Stomach (tissue), 9 donors: Measurements from ENCODE around the gene FSD1. TPM values are rescaled to one million over a fixed set of nuclear protein-coding genes. Genes with fewer than 3 reads are reported as not detected.
"Not testable (repeated sequence)": the region's sequence is repeated elsewhere in the genome, so short reads cannot be mapped to it uniquely, and the experiment has no call there.

Experiments used
- DNase-seq, 2 donors: peaks; one replicate each; pipeline versions ENCODE4 v3.0.0 to v3.0.0-alpha.2; 2013 to 2019
- H3K27ac ChIP-seq, 5 donors: fragments of 200-600 bp in 4 of 5; sonication (generic) in 4 of 5; one replicate each; pipeline ENCODE4 v1.5.1; 2013 to 2019; ENCODE audit warnings: mild to moderate bottlenecking in 1 of 5, moderate library complexity in 1 of 5
- H3K27me3 ChIP-seq, 3 donors: fragments of 200-600 bp; sonication (generic); one replicate each; pipeline ENCODE4 v1.5.1; 2017 to 2019; ENCODE audit warnings: mixed run types in 1 of 3
- H3K36me3 ChIP-seq, 4 donors: fragments of 200-600 bp; sonication (generic); 1 replicate in 3 of 4; 2 replicates in 1 of 4; pipeline ENCODE4 v1.5.1; 2016 to 2019
- H3K4me1 ChIP-seq, 4 donors: fragments of 200-600 bp; sonication (generic); one replicate each; pipeline ENCODE4 v1.5.1; 2016 to 2019
- H3K4me3 ChIP-seq, 4 donors: fragments of 200-600 bp; sonication (generic) in 3 of 4; one replicate each; pipeline ENCODE4 v1.5.1; 2016 to 2019; ENCODE audit warnings: mild to moderate bottlenecking in 1 of 4
- H3K9me3 ChIP-seq, 4 donors: fragments of 200-600 bp; sonication (generic); one replicate each; pipeline ENCODE4 v1.5.1; 2016 to 2019
- EP300 ChIP-seq: sonication (generic); formaldehyde crosslinking; IDR thresholded peaks from one replicate; pipeline ENCODE4 v1.6.1; 2017; ENCODE audit warnings: antibody characterized with exemption
- POLR2A ChIP-seq, 4 donors: fragments of 450-650 bp; IDR thresholded peaks; one replicate each; pipeline ENCODE4 v1.6.1; 2016; ENCODE audit warnings: antibody characterized with exemption in 4 of 4, control low read depth in 2 of 4, mild to moderate bottlenecking in 1 of 4, moderate library complexity in 1 of 4
- POLR2AphosphoS5 ChIP-seq, 3 donors: sonication (generic); formaldehyde crosslinking; IDR thresholded peaks; one replicate each; pipeline ENCODE4 v1.6.1; 2016; ENCODE audit warnings: antibody characterized with exemption in 3 of 3
- WGBS, 5 donors: extraction: QIAGEN DNeasy Blood & Tissue Kit in 3 of 5; methylation state at CpG; one replicate each; pipeline versions ENCODE4 v1.1.5 to v1.1.7; 2013 to 2018; 5-methylcytosine and 5-hydroxymethylcytosine counted together
- intact Hi-C: fragments of 100-400 bp; cut with DNase I; formaldehyde crosslinking; loops from one replicate; pipeline ENCODE4 v1.15.1; 2023; ENCODE audit warnings: low total_unique reads
- polyA plus RNA-seq, 3 donors: library from polyadenylated mRNA; stranded (reverse); fragments of 200-250 nt; gene quantifications; one replicate each; pipeline ENCODE4 v1.2.3, GENCODE V29; 2013
- total RNA-seq, 5 donors: library from RNA; depleted of rRNA; stranded (reverse); fragments of >200 nt; gene quantifications; one replicate each; pipeline versions ENCODE4 v1.1.0 to v1.2.3, GENCODE V29; 2014 to 2016
- TF ChIP-seq, protein P1 (sequence below), 7 experiments: fragments of 450-650 bp in 4 of 7; fragments of 200-600 bp in 3 of 7; sonication (generic) in 3 of 7; IDR thresholded peaks; one replicate each; pipeline ENCODE4 v1.5.1; 2016 to 2019; ENCODE audit warnings: antibody characterized with exemption in 7 of 7, control low read depth in 2 of 7, mild to moderate bottlenecking in 1 of 7
- donor health status: healthy with polysubstance abuse.
- donor health status: Bipolar disorder and iron deficiency.
- donor health status: healthy.

FSD1 gene
- total and polyA plus RNA-seq, 8 donors = 0.31 to 12.5 (median 1.3) TPM; not detected in 3

DNA sequence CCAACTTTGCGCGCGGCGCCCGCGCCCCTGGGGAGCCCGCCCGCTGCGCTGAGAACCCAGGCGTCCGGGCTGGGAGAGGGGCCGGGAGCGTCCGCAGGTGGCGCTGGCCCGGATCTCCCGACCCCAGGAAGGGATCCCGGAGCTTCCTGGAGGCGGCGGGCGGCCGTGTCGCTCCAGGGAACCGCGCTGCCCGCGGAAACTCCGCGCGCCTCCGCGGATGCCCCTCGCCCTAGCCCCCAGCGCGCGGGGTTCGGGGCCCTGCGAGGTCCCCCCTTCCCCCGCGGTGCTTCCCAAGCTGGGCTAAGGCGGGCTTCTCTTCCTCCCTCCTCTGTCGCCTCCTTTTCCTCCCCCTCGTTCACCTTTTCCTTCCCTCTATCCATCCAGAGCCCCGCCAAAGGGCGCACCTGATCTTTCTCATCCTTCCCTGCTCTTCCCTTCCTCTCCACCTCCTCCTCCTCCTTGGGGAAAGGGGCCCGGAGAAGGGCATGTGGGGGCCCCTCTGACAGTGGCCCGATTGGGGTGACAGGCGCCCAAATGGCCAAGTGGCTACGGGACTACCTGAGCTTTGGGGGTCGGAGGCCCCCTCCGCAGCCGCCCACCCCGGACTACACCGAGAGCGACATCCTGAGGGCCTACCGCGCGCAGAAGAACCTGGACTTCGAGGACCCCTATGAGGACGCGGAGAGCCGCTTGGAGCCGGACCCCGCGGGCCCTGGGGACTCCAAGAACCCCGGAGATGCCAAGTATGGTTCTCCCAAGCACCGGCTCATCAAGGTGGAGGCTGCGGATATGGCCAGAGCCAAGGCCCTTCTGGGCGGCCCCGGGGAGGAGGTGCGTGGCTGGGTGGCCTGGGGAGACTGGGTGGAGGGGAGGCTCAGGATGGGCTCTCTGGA, 24.6 kb upstream of the FSD1 start:
- peak overlapping the region; percentile 15 to 49 (median 30) for H3K4me3 ChIP-seq
- H3K9me3 ChIP-seq = no peaks in the 10 kb centered on the region
- intact Hi-C loops = no loop called here
- no peak for DNase-seq
- no peaks in the 10 kb centered on the region for H3K36me3 ChIP-seq
- TF ChIP-seq POLR2A (IDR thresholded peaks at IDR 0.05) (no peak), EP300 (no peak), POLR2AphosphoS5 (IDR thresholded peaks at IDR 0.05) (no peak)
- TF ChIP-seq, protein P1, sequence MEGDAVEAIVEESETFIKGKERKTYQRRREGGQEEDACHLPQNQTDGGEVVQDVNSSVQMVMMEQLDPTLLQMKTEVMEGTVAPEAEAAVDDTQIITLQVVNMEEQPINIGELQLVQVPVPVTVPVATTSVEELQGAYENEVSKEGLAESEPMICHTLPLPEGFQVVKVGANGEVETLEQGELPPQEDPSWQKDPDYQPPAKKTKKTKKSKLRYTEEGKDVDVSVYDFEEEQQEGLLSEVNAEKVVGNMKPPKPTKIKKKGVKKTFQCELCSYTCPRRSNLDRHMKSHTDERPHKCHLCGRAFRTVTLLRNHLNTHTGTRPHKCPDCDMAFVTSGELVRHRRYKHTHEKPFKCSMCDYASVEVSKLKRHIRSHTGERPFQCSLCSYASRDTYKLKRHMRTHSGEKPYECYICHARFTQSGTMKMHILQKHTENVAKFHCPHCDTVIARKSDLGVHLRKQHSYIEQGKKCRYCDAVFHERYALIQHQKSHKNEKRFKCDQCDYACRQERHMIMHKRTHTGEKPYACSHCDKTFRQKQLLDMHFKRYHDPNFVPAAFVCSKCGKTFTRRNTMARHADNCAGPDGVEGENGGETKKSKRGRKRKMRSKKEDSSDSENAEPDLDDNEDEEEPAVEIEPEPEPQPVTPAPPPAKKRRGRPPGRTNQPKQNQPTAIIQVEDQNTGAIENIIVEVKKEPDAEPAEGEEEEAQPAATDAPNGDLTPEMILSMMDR (IDR thresholded peaks at IDR 0.05) = no peak
- 4 to 6% (median 5%) methylated on average over 30 to 71 of the region's 71 CpGs for WGBS, 5 donors
- H3K27me3 ChIP-seq = peaks cover 15 to 78% (median 41%) of the 10 kb centered on the region in 3 donors
- peaks cover 11 to 31% (median 16%) of the 10 kb centered on the region in 4 donors for H3K4me1 ChIP-seq
- no peak overlapping the region for H3K27ac ChIP-seq

DNA sequence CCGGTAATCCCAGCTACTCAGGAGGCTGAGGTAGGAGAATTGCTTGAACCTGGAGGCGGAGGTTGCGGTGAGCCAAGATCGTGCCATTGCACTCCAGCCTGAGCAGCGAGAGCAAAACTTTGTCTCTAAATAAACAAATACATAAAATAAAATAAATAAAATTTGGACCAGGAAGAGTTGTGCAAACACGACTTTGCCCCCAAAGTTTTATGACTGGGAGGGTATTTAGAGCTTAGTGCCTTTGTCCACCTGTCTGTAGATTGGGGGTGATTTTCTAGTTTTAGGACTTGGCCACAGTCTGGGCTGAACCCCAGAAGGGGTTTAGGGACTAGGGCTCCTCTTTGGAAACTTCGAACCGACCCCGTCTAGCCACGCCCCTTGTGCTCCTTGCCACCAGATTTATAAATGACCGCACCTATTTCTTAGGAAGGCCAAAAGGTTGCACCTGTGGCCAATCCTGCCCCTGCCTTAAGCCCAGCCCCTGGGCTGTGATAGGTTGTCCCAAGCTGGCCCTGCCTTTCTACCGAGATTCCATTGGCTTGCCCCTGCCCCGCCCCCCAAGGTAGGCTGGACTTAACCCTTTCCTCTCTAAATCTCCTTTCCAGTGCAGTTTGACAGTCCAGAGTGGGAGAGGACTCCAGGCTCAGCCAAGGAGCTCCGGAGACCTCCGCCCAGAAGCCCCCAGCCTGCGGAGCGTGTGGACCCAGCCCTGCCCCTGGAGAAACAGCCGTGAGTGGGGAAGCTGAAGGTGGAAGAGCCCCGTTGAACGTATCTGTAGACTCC, 20.0 kb upstream of the FSD1 start:
- Histone ChIP-seq H3K4me3 (no peak overlapping the region), H3K9me3 (no peaks in the 10 kb centered on the region), H3K4me1 (peaks cover 4 to 18% (median 8%) of the 10 kb centered on the region in 4 donors), H3K27me3 (peaks cover 8 to 74% (median 29%) of the 10 kb centered on the region in 3 donors), H3K27ac (no peak overlapping the region), H3K36me3 (no peaks in the 10 kb centered on the region)
- peak in 1 of 2 donors; percentile 46 for DNase-seq
- 35 to 48% (median 45%) methylated on average over 20 of the region's 20 CpGs for WGBS, 5 donors
- TF ChIP-seq, protein P1 (IDR thresholded peaks at IDR 0.05) = no peak
- TF ChIP-seq EP300 (no peak), POLR2A (IDR thresholded peaks at IDR 0.05) (no peak), POLR2AphosphoS5 (IDR thresholded peaks at IDR 0.05) (no peak)
- intact Hi-C loops = no loop called here

DNA sequence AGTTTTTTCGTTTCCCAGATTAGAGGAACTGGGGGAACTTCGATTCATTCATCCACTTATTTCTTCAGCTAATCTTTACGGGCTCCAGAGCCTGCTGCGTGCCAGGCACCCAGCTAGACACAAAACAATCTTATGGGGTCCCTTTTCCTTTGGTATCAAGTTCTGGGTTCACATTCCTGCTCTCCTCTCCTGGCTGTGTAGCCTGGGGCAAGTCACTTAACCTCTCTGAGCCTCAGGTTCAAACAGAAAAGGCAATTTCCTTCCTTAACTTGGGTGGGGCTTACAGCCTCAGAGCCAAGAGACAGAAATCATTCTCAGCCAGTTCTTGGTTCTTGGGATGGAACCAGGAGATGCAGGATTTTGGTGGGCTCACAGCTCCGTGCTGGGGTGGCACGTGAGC, 19.4 kb upstream of the FSD1 start:
- Histone ChIP-seq H3K36me3 (no peaks in the 10 kb centered on the region), H3K4me3 (no peak overlapping the region), H3K27me3 (peaks cover 2 to 73% (median 23%) of the 10 kb centered on the region in 3 donors), H3K27ac (no peak overlapping the region), H3K9me3 (no peaks in the 10 kb centered on the region), H3K4me1 (peaks cover 0 to 12% (median 2%) of the 10 kb centered on the region in 4 donors)
- intact Hi-C loops = no loop called here
- no peak for DNase-seq
- 58 to 78% (median 68%) methylated on average over 6 of the region's 6 CpGs for WGBS, 5 donors
- TF ChIP-seq, protein P1 (IDR thresholded peaks at IDR 0.05) = no peak
- TF ChIP-seq EP300 (no peak), POLR2A (IDR thresholded peaks at IDR 0.05) (no peak)

DNA sequence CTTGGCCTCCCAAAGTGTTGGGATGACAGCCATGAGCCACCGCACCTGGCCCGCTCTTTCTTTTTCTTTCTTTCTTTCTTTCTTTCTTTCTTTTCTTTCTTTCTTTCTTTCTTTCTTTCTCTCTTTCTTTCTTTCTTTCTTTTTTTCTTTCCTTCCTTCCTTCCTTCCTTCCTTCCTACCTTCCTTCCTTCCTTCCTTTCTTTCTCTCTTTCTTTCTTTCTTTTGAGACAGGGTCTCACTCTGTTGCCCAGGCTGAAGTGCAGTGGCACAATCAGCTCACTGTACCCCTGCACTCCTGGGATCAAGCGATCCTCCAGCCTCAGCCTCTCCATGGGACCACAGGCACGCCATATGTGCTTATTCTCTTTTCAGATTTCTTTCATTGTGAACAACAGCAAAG, 18.3 kb upstream of the FSD1 start:
- DNase-seq, H3K27ac ChIP-seq, H3K9me3 ChIP-seq, intact Hi-C loops, H3K4me3 ChIP-seq, H3K36me3 ChIP-seq, H3K4me1 ChIP-seq: not testable (repeated sequence)
- WGBS, 5 donors = 78 to 93% (median 88%) methylated on average over 4 of the region's 4 CpGs
- peaks cover 0 to 73% (median 12%) of the 10 kb centered on the region in 3 donors for H3K27me3 ChIP-seq
